ENCODE results near the gene BCL2.

- TF ChIP-seq YY1 (IDR thresholded peaks at IDR 0.05; ENCODE audit: low read depth) (no peak), CREB1 (IDR thresholded peaks at IDR 0.05; ENCODE audit: low read depth) (no peak), RAD21 (IDR thresholded peaks at IDR 0.05; ENCODE audit: low read depth) (no peak), TAF1 (IDR thresholded peaks at IDR 0.05; ENCODE audit: low read depth) (no peak), CEBPB (IDR thresholded peaks at IDR 0.05) (no peak), MAX (IDR thresholded peaks at IDR 0.05) (no peak), EP300 (IDR thresholded peaks at IDR 0.05; ENCODE audit: borderline replicate concordance) (no peak), FOXM1 (IDR thresholded peaks at IDR 0.05; ENCODE audit: borderline replicate concordance, low read depth) (no peak)
Measured at GRCh38 chr18:63297687-63298399, 21.7 kb downstream of the BCL2 start.

All from Ishikawa (cell line).